NK-92 treated with Interleukin-12 subunit alpha and Interleukin-12 subunit beta, amount 100 ng/mL, for 24 hours (cell line): Measurements from ENCODE around the gene PNP.

Experiments
- DNase-seq: peaks from one replicate; lab custom pipeline; 2025; lab: John Stamatoyannopoulos, UW

Gene PNP

DNA sequence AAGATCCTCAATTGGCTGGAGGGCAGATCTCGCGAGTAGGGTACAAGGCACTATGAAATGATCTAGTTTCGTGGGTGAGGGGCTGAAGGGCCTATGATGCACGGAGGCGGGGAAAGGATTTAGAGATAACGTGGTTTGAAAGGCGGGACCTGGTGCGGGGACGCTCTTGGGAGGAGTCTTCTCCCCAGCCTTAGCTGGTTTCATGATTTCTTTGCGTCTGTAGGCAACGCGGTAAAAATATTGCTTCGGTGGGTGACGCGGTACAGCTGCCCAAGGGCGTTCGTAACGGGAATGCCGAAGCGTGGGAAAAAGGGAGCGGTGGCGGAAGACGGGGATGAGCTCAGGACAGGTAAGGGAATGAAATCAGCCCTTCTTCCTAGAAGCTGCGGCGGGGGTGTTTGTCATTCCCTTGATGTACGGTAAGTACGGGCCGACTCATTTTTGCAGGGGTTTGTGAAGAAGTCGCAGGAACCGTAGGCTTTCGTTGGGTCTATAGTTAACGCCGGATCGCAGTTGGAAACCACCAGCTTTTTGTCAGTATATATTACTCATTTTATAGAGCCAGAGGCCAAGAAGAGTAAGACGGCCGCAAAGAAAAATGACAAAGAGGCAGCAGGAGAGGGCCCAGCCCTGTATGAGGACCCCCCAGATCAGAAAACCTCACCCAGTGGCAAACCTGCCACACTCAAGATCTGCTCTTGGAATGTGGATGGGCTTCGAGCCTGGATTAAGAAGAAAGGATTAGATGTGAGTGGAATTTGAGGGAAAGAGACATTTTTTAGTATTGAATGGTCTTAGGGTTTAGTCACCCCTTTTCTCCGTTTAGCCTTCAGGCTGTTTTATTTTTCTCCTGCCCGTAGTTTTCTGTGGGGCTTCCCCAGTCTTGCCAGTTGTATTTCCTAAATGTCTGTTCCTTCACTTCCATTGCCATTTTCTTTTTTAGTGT is 13.6 kb upstream of the PNP start:
- DNase-seq: no peak

DNA sequence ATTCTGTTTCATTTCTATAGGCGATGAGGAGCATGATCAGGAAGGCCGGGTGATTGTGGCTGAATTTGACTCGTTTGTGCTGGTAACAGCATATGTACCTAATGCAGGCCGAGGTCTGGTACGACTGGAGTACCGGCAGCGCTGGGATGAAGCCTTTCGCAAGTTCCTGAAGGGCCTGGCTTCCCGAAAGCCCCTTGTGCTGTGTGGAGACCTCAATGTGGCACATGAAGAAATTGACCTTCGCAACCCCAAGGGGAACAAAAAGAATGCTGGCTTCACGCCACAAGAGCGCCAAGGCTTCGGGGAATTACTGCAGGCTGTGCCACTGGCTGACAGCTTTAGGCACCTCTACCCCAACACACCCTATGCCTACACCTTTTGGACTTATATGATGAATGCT is 12.2 kb upstream of the PNP start:
- no peak for DNase-seq

DNA sequence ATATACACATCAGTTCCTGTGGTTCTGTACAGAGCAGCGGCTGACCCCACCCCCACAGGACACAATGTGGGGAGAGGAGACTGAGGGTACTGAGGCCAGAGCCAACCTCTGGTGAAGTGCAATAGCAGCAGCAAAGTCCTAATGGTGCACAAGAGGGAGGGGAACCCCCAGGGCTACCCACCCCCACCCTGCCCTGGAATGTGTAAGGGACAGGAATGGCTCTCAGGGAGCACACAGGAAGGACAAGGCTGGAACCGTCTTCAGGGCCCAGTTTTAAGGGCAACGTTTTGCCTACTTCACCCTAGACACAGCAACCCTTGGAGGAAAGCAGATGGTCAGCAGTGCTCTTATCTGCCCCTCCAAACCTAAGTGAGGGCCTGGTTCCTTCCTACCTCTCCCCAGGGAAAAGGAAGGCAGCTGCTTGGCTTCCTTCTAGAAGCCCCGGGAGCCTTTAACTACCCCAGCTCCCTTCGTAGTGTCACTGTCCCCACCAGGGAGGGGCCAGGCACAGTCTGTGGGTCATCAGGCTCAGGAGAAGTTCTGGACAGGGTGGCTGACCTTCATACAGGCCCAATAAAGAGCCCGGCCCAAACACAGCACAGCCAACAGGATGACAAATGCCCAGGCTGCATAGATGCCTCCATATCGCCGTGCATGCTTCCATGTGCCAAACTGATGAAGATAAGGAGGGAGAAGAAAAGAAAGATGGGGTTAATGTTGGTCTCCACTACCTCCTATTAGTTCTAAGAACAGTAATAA is 11.0 kb upstream of the PNP start:
- no peak for DNase-seq

DNA sequence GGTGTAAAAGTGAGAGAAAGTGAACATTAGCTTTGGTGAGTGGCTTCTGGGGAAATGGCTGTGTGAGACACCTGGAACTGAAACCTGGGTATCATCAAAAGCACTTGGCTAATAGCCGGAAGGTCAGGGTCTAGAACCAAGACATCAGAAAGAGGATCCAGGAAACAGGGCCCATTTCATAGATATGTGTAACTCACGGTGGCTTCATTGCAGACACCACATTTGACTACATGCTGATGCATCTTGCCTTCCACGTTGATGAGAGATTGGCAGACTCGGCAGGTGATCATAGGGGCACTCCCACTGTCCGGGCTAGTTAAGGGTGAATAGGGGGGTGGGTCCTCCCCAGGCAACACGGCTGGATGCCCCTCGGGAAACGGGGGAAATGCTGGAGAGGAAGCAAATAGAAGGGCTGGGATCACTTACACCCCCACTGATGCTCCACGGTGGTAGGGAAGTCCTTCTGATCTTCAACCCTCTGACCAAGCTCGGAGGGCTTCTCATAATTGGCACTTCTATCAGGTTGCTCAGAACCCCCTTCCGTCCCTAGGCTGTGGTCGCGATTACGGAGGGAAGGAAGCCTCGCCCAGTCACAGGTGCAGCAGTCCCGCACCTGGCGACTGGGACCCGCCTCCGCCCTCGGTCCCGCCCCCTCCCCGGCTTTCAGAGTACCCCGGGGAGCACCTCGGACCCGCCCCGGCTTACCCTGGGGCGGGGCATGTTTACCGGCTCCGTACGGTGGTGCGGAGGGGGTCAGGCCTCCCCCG is 8.6 kb upstream of the PNP start:
- DNase-seq: peak; percentile 54

DNA sequence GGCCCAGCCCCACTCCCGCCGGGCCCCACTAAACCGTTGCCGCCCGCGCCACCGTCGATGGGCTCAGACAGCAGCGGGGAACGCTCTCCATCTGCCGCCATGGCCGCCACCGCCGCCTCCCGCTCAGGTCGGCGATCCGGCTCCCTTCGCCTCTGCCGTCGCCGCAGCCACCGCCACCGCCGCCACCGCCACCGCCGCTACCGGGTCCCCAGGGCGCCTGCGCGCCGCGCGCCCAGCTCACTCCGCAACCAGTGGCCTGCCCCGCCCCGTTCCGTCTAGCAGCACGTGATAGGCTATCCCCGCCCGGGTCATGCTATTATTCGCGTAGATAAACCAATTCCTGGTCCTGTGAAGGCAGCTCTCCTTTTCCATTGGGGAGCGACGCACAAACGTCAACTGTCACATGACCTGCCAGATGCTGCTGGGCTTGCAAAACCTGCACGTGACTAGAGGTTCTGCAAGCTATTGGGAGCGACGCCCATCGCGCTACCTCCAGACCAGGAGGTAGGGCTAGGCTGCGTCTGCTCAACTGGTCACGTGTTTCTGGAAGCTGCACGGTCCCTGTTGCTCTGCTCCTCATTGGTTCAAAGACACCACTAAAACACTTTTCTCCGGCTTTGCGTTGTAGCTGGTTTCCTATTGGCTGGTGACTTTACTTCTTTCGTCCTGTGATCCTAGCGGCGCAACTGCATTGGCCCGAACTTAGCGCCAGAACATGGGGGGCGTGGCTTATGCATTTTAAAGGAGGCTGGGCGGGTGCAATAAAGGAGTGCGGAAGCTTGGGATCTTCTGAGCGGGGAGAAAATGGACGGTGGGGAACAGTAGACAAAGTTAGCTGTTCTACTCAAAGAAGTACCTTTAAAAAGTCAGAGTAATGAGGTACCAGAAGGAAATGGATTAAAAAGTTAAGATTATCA is 7.7 kb upstream of the PNP start, which contains the start of gene PIP4P1:
Gene PIP4P1, minus strand, starts transcription at position 210 of the 917 bp plus-strand sequence. Its CDS starts 109 bp downstream, at position 101.
- peak; percentile 98 for DNase-seq

DNA sequence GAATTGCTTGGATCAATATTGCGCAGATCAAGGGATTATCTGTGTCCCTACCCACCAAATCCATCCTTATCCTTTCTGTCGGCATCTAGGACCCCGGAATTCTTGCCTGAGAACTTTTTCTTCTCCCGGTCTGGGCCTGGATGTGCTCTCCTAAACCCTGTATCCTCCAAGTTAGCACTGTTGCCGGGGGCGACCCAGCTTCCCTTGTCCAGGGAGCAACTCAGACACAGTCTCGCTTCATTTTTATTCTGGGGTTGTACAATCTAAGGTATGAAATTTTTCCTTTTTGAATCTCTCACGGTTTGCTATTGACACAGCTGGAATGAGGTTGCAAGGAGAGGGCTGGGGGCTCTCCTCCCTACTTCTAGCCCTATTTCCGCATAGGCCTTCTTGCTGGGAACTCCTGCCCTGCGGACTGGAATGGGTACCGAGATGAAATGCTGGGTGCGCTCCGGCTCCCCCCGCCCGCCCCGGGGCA is 403 bp upstream of the PNP start:
- no peak for DNase-seq

DNA sequence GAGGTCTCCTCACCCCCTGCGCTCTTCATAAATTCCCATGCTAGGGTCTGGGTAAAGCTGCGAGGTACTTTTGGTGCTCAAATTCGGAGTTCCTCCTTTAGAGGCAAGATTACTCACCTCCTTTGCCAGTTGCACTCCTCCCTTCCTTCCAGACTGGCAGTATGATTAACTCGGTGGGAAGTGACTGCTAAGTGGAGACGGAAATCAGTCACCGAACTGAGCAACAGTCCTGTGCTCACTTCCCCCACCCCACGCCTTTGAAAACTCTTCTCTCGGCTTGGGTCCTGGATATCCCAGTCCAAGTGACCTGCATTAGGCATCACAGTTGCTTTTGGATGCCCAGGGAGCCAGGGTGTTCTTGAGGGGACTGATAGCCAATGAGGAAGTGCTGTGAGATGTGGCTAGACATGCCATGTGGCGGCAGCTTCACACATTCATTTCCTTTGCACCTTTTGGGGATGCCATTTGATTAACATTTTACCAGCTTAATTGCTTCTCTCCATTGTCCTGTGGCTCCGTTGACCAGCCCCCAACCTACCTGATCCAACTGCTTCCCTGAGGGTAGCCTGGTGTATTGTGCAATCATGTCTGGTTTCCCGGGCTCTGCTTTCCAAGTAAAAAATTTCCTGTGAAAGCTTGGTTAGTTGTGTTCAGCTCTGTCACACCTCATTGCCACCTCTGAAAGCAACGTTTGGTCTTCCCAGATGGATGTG is 840 bp downstream of the PNP start:
- peak; percentile 43 for DNase-seq

DNA sequence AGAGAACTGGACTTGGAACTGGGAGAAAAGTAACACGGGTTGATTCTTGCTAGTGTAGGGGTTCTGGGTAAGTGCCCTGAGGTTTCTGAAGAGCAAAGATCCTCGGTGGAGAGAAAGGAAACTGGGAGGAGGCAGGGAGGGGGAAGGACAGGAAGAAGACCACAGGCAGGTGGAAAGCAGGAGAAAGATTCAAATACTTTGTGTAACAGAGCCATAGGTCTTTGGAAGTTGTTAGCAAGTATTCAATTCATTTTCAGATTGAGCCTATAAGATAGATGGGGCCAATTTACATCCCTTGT is 1.3 kb downstream of the PNP start:
- no peak for DNase-seq

DNA sequence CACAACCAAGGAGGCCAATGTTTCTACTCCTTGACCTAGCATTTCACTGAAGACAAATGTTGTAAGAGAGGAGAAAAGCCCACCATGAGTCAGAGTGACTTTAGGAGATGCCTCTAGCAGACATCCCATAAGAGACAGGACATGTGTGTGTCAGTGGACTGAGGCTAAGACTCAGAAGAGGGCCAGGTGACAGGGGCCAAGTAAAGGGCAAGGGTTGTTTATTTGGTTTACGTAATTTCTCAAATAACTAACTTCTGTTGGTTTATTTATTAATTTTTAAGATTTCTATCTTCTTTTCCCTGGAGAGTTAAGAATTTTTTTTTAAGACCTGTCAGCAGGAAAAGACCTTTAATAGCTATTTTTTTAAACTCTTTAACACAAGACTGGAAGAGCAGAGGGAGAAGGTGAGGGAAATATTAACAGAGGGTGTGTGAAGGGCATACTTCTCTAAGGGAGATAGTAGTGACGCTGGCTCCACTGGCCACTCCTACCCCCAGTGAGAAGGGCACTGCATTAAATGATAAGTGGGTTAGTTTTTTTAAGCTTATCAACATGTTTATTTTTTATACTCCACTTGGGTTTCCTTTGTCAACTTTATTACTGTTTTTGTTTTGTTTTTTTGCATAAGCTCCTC is 3.4 kb downstream of the PNP start:
- no peak for DNase-seq

DNA sequence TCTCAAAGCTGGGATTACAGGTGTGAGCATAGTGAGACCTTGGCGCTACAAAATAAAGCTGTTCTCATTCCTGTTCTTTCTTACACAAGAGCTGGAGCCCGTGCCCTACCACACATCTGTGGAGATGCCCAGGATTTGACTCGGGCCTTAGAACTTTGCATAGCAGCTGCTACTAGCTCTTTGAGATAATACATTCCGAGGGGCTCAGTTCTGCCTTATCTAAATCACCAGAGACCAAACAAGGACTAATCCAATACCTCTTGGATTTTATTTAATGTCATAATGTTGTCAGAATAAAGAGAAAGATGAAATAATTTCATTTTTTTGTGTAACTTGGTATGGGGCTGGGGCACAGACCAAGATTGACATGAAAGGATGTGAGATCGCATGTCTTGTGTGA is 7.6 kb downstream of the PNP start:
- no peak for DNase-seq

DNA sequence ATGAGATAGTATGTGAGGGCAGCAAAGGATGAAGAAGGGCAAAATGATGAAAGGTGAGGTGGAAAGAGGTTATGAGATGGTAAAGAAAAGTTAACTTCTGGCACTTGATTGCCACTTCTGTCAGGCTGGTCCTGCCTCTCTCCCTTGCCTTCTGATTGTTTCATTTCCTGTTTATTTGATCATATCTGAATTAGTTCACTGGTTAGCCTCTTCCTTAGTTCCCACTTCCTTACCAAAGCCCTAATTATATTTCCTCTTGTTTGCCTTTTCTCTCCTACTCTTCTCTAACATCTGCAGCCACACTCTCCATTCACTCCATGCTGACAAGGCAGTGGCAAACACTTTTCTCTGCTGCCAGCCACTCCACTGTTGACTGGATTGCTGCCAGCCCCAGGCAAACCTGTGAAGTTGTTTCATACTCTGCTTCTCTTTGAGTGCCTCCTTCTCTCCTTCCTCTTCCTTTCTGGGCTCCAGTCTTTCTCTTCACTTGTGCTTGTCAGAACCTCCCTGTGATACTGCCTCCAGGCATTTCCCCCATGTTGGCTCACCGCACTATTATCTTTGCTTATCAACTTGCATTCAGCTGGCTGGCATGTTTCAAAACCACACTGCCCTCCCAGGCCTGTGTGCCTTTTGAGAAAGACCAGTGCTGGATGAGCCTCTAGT is 8.1 kb downstream of the PNP start:
- DNase-seq: no peak

DNA sequence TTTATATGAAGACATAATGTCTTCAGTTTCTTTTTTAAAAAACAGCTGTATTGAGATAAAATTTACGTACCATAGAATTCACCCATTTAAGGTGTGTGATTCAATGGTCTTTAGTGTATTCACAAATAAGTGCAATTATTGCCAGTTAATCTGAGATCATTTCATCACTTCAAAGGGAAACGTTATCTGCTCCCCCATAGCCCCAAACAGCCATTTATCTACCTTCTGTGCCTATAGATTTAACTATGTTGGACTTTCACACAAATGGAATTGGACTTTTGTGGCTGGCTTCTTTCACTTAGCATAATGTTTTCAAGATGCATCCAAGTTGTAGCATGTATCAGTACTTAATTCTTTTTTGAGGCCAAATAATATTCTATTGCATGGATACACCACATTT is 9.7 kb downstream of the PNP start:
- no peak for DNase-seq

DNA sequence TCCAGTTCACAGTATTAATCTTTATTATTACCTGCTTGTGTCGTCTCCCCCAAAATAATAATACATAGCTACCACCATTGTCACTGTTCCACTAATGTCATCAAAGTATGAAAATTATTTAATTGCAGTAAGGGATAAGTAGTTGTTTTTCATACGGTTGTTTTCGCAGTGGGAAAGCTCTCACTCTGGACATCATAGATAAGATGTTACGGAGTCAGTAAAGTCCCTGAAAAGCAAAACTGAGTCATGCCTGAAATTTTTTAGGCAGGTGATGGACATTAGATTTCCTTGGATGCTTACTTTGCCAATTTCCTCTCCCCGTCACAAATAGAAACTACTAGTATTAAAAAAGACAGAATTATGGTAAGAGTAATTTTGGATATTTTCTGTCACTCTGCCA is 13.2 kb downstream of the PNP start:
- no peak for DNase-seq

DNA sequence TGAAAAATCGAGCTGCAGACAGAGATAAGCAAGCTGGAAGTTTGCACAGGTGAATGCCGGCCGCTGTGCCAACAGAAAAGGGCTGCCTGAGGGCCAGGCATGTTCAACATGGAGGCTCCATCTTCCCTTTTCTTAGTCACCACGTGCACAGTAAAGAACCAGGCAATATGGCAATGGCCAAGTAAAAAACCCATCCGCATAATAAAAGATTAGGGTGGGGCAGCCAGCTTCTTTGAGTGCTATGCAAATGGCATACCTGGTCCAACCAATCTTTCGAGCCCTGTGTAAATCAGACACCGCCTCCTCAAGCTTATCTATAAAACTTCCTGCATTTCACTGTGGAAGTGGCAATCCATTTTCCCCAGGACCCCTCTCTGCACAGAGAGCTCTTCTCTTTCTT is 16.7 kb downstream of the PNP start:
- DNase-seq: no peak

DNA sequence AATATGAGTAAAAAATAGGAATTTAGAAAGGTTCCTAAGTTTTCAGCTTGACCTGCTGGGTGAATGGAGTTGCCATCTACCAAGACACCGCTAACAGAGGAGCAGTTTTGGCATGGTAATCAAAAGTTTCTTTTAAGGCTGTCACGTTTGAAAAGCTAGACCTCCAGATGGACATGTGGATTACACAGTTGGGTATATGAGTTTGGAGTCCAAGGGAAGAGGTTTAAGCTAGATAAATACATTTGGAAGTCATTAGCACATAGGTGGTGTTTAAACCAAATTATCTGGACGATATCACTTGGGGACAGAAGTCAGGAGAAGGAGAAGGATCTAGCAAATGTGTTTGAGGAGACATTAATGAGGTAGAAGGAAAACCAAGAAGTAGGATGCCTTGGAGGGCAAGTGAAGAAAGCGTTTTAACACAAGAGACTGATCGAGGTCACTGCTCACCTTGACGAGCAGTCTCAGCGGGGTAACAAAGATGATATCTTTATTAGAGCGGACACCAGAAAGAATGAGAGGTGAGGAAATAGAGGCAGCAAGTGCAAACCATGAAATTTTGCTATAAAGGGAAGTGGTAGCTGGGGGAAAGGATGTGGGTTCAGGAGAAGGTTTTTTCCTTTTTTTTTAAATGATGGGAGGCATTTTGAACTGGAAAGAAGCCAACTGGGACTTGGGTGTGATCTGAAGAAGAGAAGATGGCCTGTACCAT is 17.6 kb downstream of the PNP start:
- DNase-seq: no peak

DNA sequence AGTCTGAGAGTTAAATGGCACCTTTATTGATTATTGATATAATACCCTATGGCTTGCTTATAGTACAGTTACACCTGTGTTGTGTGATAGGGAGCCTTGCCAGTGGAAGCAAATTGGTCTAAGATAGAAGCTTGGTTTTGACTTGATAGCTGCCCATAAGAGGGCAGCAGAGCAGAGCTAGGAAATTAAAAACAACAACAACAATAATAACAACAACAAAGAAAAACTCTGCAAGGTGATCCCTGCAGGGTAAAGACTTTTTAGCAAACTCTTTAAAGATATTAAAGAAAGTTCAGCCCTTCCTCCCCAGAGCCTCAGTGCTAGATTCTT is 18.2 kb downstream of the PNP start:
- DNase-seq: no peak

DNA sequence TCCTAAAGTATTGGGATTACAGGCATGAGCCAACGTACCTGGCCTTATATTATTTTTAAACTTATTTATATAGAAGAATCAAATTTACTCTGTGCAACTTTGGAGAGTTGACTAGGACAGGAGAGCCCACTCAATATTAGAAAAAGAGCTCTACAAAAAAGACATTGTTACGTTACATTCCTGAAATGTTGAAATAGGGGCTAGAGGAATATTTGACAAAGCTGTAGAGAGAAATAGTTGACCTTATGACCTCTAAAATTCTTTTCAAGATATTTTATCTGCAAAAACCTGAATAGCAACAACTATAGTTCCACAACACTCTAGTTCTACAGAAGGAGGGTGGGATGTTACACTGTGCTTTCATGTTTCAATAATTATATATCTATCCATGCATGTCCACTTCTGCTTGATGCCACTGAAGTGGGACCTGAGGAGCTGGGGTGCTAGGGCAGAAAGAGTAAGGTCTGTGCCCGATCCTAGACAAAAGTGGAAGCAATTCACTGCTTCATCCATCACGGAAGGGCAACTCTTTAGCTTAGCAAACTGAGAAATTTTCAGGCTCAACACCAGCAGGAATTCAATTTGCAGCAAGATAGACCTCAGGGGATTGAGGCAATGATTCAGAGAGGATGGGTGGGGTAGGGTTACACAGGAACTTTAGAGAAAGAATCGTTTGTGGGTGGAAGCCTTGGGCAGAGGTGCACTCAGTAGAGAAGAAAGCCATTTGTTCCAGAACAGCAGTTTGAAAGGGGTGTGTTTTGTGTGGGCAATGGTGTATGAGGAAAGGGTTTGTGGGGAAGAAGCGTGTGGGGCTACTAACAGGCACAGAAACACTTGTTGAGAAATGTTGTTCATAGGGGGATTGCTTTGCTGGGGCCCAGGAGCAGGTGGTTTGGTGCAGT is 20.1 kb downstream of the PNP start:
- no peak for DNase-seq

DNA sequence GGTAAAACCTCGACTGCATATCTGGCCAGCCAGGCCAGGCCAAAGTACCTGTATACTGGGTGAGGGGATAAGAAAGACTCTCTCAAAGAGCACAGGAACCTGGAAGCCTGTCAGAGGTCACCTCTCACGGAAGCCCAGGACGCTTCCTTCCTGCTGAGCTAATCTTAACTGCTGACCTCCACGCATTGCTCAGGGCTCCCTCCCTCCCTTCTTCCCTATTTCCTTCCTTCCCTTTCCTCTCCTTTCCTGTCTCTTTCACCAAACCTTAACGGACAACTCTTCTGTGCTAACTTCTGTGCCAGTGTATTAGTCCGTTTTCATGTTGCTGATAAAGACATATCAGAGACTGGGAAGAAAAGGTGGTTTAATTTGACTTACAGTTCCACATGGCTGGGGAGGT is 21.4 kb downstream of the PNP start:
- no peak for DNase-seq
